Activated T-helper 2 cell treated with anti-CD3 and anti-CD28 coated beads, Interferon-gamma antibody, Interleukin-2, Interleukin-4, amounts not matched to agents 10 μg/mL and 5 μg/mL and 100 μg/mL, durations not matched to agents 14 hours and 24 hours and 36 hours (primary cell): ENCODE data around the gene KCNK4. TPM values are rescaled to one million over a fixed set of nuclear protein-coding genes. Genes with fewer than 3 reads are reported as not detected.

Experiments used
- DNase-seq: peaks from one replicate; pipeline ENCODE4 v3.0.0; 2021; ENCODE audit warnings: low spot score
- H3K27ac Mint-ChIP-seq: one replicate; pipeline ENCODE4 v1.8.0; 2021; ENCODE audit warnings: mixed read lengths
- H3K27me3 Mint-ChIP-seq: one replicate; pipeline ENCODE4 v1.8.0; 2021; ENCODE audit warnings: low read depth, mixed read lengths
- H3K36me3 Mint-ChIP-seq: one replicate; pipeline ENCODE4 v1.8.0; 2021; ENCODE audit warnings: low read depth, mixed read lengths
- H3K4me1 Mint-ChIP-seq: one replicate; pipeline ENCODE4 v1.8.0; 2021; ENCODE audit warnings: low read depth, mixed read lengths
- H3K4me3 Mint-ChIP-seq: one replicate; pipeline ENCODE4 v1.8.0; 2021; ENCODE audit warnings: low read depth, mild to moderate bottlenecking, moderate library complexity, mixed read lengths
- H3K9me3 Mint-ChIP-seq: one replicate; pipeline ENCODE4 v1.8.0; 2021; ENCODE audit warnings: mixed read lengths
- intact Hi-C: fragments of 100-400 bp; cut with micrococcal nuclease; formaldehyde crosslinking; loops from one replicate; pipeline ENCODE4 v1.15.1; 2023
- total RNA-seq: library from RNA; stranded (reverse); gene quantifications from 2 replicates; pipeline ENCODE4 v1.2.3, GENCODE V29; 2022

The KCNK4 gene
- total RNA-seq, 1 donor from 2014 or later = not detected

- intact Hi-C loops = no loop called here
These were observed 23.7 kb upstream of the KCNK4 start for GRCh38 chr11:64267207-64267945.

GRCh38 chr11:64268025-64268892, 22.8 kb upstream of the KCNK4 start:
- H3K27me3 Mint-ChIP-seq = no peaks in the 10 kb centered on the region
- H3K36me3 Mint-ChIP-seq = peaks cover 11% of the 10 kb centered on the region
- H3K27ac Mint-ChIP-seq = peak overlapping the region; percentile 84
- H3K4me1 Mint-ChIP-seq = peaks cover 15% of the 10 kb centered on the region
- intact Hi-C loops = loop anchor here (2.0 kb wide), 1 partner anchor 61 kb away; the partner anchor contains the start of gene FERMT3
- no peak for DNase-seq
- peak overlapping the region; percentile 91 for H3K4me3 Mint-ChIP-seq
- H3K9me3 Mint-ChIP-seq = no peaks in the 10 kb centered on the region

More at GRCh38 chr11:64267207-64267945, 23.7 kb upstream of the KCNK4 start:
- Mint-ChIP-seq H3K4me1 (peaks cover 14% of the 10 kb centered on the region), H3K4me3 (no peak overlapping the region), H3K9me3 (no peaks in the 10 kb centered on the region), H3K27ac (peak overlapping the region; percentile 22), H3K36me3 (peaks cover 14% of the 10 kb centered on the region), H3K27me3 (no peaks in the 10 kb centered on the region)
- no peak for DNase-seq

GRCh38 chr11:64268893-64269539, 22.1 kb upstream of the KCNK4 start:
- Mint-ChIP-seq H3K9me3 (no peaks in the 10 kb centered on the region), H3K27me3 (no peaks in the 10 kb centered on the region), H3K4me1 (peaks cover 15% of the 10 kb centered on the region), H3K36me3 (peaks cover 11% of the 10 kb centered on the region), H3K4me3 (peak overlapping the region; percentile 91), H3K27ac (peak overlapping the region; percentile 84)
- DNase-seq = peak; percentile 54
- intact Hi-C loops = loop anchor here (1.0 to 2.0 kb wide), 3 partner anchors 18 to 62 kb away; partner anchors contain the start of genes FERMT3, PLCB3 and TRMT112

- Mint-ChIP-seq H3K36me3 (peaks cover 11% of the 10 kb centered on the region), H3K27me3 (no peaks in the 10 kb centered on the region), H3K27ac (peak overlapping the region; percentile 84), H3K4me3 (peak overlapping the region; percentile 91), H3K9me3 (no peaks in the 10 kb centered on the region), H3K4me1 (peaks cover 15% of the 10 kb centered on the region)
- DNase-seq = peak; percentile 97
- intact Hi-C loops = loop anchor here (1.0 to 2.0 kb wide), 7 partner anchors 16 to 83 kb away; partner anchors contain the start of genes FERMT3, FKBP2, GPR137 and PLCB3
These were observed 21.4 kb upstream of the KCNK4 start for GRCh38 chr11:64269540-64270220.

- H3K27ac Mint-ChIP-seq = no peak overlapping the region
These were observed 15.9 kb upstream of the KCNK4 start for GRCh38 chr11:64275031-64275800.

GRCh38 chr11:64275841-64276240, 15.3 kb upstream of the KCNK4 start:
- intact Hi-C loops = no loop called here
- H3K4me1 Mint-ChIP-seq = peaks cover 6% of the 10 kb centered on the region

More at GRCh38 chr11:64275031-64275800, 15.9 kb upstream of the KCNK4 start:
- H3K4me1 Mint-ChIP-seq = peaks cover 6% of the 10 kb centered on the region
- H3K4me3 Mint-ChIP-seq = no peak overlapping the region
- peaks cover 15% of the 10 kb centered on the region for H3K36me3 Mint-ChIP-seq
- DNase-seq = no peak
- H3K9me3 Mint-ChIP-seq = no peaks in the 10 kb centered on the region
- no peaks in the 10 kb centered on the region for H3K27me3 Mint-ChIP-seq
- intact Hi-C loops = no loop called here

GRCh38 chr11:64276653-64277431, 14.3 kb upstream of the KCNK4 start:
- peaks cover 5% of the 10 kb centered on the region for H3K4me1 Mint-ChIP-seq
- no peak for DNase-seq
- intact Hi-C loops = no loop called here
- H3K4me3 Mint-ChIP-seq = no peak overlapping the region
- H3K27ac Mint-ChIP-seq = no peak overlapping the region
- peaks cover 23% of the 10 kb centered on the region for H3K36me3 Mint-ChIP-seq
- H3K9me3 Mint-ChIP-seq = no peaks in the 10 kb centered on the region
- no peaks in the 10 kb centered on the region for H3K27me3 Mint-ChIP-seq

More at GRCh38 chr11:64275841-64276240, 15.3 kb upstream of the KCNK4 start:
- no peak for DNase-seq
- peaks cover 15% of the 10 kb centered on the region for H3K36me3 Mint-ChIP-seq
- H3K27me3 Mint-ChIP-seq = no peaks in the 10 kb centered on the region
- no peak overlapping the region for H3K4me3 Mint-ChIP-seq
- no peaks in the 10 kb centered on the region for H3K9me3 Mint-ChIP-seq
- H3K27ac Mint-ChIP-seq = no peak overlapping the region

GRCh38 chr11:64278576-64279190, 12.4 kb upstream of the KCNK4 start:
- intact Hi-C loops = no loop called here
- Mint-ChIP-seq H3K4me3 (no peak overlapping the region), H3K27ac (no peak overlapping the region), H3K27me3 (no peaks in the 10 kb centered on the region), H3K36me3 (peaks cover 20% of the 10 kb centered on the region), H3K9me3 (no peaks in the 10 kb centered on the region), H3K4me1 (peaks cover 4% of the 10 kb centered on the region)
- no peak for DNase-seq

GRCh38 chr11:64281957-64282770, 8.9 kb upstream of the KCNK4 start:
- H3K36me3 Mint-ChIP-seq = peaks cover 16% of the 10 kb centered on the region
- no peak overlapping the region for H3K4me3 Mint-ChIP-seq
- H3K27me3 Mint-ChIP-seq = no peaks in the 10 kb centered on the region
- DNase-seq = no peak
- intact Hi-C loops = no loop called here
- no peaks in the 10 kb centered on the region for H3K9me3 Mint-ChIP-seq
- H3K27ac Mint-ChIP-seq = no peak overlapping the region
- peaks cover 9% of the 10 kb centered on the region for H3K4me1 Mint-ChIP-seq

GRCh38 chr11:64283092-64283491, 8.0 kb upstream of the KCNK4 start:
- Mint-ChIP-seq H3K4me3 (peak overlapping the region; percentile 45), H3K4me1 (peaks cover 9% of the 10 kb centered on the region), H3K27me3 (no peaks in the 10 kb centered on the region), H3K9me3 (no peaks in the 10 kb centered on the region), H3K36me3 (peaks cover 16% of the 10 kb centered on the region), H3K27ac (no peak overlapping the region)
- intact Hi-C loops = no loop called here
- DNase-seq = no peak
